ENCODE data around the gene ACSM2B.
"Not testable (repeated sequence)": the region's sequence is repeated elsewhere in the genome, so short reads cannot be mapped to it uniquely, and the experiment has no call there.

Gene ACSM2B

GRCh38 chr16:20576145-20576544 is at the start of gene ACSM2B:
ACSM2B (minus strand) TSS chr16:20576367; CDS start chr16:20564845, 11,522 bp downstream.
- H3K4me3 ChIP-seq (ENCODE audit: severe bottlenecking); H3K27ac ChIP-seq (ENCODE audit: poor library complexity, severe bottlenecking); H3K4me1 ChIP-seq (ENCODE audit: insufficient read depth, poor library complexity, severe bottlenecking); ATAC-seq (ENCODE audit: low read depth); H3K27me3 ChIP-seq (ENCODE audit: insufficient read depth, poor library complexity, severe bottlenecking); H3K9me3 ChIP-seq (ENCODE audit: severe bottlenecking); DNase-seq (ENCODE audit: low spot score); H3K36me3 ChIP-seq (ENCODE audit: low read depth): not testable (repeated sequence)

- no peaks in the 10 kb centered on the region for H3K27me3 ChIP-seq (ENCODE audit: insufficient read depth, poor library complexity, severe bottlenecking)
- no peaks in the 10 kb centered on the region for H3K9me3 ChIP-seq (ENCODE audit: severe bottlenecking)
- no peaks in the 10 kb centered on the region for H3K36me3 ChIP-seq (ENCODE audit: low read depth)
- ATAC-seq (ENCODE audit: low read depth) = no peak
- no peak overlapping the region for H3K27ac ChIP-seq (ENCODE audit: poor library complexity, severe bottlenecking)
- no peak for TF ChIP-seq CTCF (IDR thresholded peaks at IDR 0.05; ENCODE audit: poor library complexity, severe bottlenecking)
- no peak overlapping the region for H3K4me3 ChIP-seq (ENCODE audit: severe bottlenecking)
- no peak for DNase-seq (ENCODE audit: low spot score)
- H3K4me1 ChIP-seq (ENCODE audit: insufficient read depth, poor library complexity, severe bottlenecking) = no peaks in the 10 kb centered on the region
These were observed 49.0 kb upstream of the ACSM2B start for GRCh38 chr16:20624882-20625807.

- ATAC-seq (ENCODE audit: low read depth) = no peak
- H3K27me3 ChIP-seq (ENCODE audit: insufficient read depth, poor library complexity, severe bottlenecking) = no peaks in the 10 kb centered on the region
- H3K4me1 ChIP-seq (ENCODE audit: insufficient read depth, poor library complexity, severe bottlenecking) = no peaks in the 10 kb centered on the region
- no peak overlapping the region for H3K27ac ChIP-seq (ENCODE audit: poor library complexity, severe bottlenecking)
- no peak for TF ChIP-seq CTCF (IDR thresholded peaks at IDR 0.05; ENCODE audit: poor library complexity, severe bottlenecking)
- DNase-seq (ENCODE audit: low spot score) = no peak
- H3K36me3 ChIP-seq (ENCODE audit: low read depth) = no peaks in the 10 kb centered on the region
- no peaks in the 10 kb centered on the region for H3K9me3 ChIP-seq (ENCODE audit: severe bottlenecking)
- no peak overlapping the region for H3K4me3 ChIP-seq (ENCODE audit: severe bottlenecking)
These were observed 48.0 kb upstream of the ACSM2B start for GRCh38 chr16:20624205-20624604.

- no peaks in the 10 kb centered on the region for H3K9me3 ChIP-seq (ENCODE audit: severe bottlenecking)
- DNase-seq (ENCODE audit: low spot score) (no peak), ATAC-seq (ENCODE audit: low read depth) (no peak)
- H3K36me3 ChIP-seq (ENCODE audit: low read depth) = no peaks in the 10 kb centered on the region
- no peak for TF ChIP-seq CTCF (IDR thresholded peaks at IDR 0.05; ENCODE audit: poor library complexity, severe bottlenecking)
- no peak overlapping the region for H3K27ac ChIP-seq (ENCODE audit: poor library complexity, severe bottlenecking)
- H3K4me3 ChIP-seq (ENCODE audit: severe bottlenecking) = no peak overlapping the region
- no peaks in the 10 kb centered on the region for H3K4me1 ChIP-seq (ENCODE audit: insufficient read depth, poor library complexity, severe bottlenecking)
- H3K27me3 ChIP-seq (ENCODE audit: insufficient read depth, poor library complexity, severe bottlenecking) = peaks cover 3% of the 10 kb centered on the region
These were observed 46.3 kb upstream of the ACSM2B start for GRCh38 chr16:20622498-20622870.

- H3K36me3 ChIP-seq (ENCODE audit: low read depth) = no peaks in the 10 kb centered on the region
- ATAC-seq (ENCODE audit: low read depth) = no peak
- H3K27me3 ChIP-seq (ENCODE audit: insufficient read depth, poor library complexity, severe bottlenecking) = peaks cover 3% of the 10 kb centered on the region
- no peak for TF ChIP-seq CTCF (IDR thresholded peaks at IDR 0.05; ENCODE audit: poor library complexity, severe bottlenecking)
- H3K9me3 ChIP-seq (ENCODE audit: severe bottlenecking) = no peaks in the 10 kb centered on the region
- H3K27ac ChIP-seq (ENCODE audit: poor library complexity, severe bottlenecking) = no peak overlapping the region
- no peak for DNase-seq (ENCODE audit: low spot score)
- H3K4me1 ChIP-seq (ENCODE audit: insufficient read depth, poor library complexity, severe bottlenecking) = no peaks in the 10 kb centered on the region
- no peak overlapping the region for H3K4me3 ChIP-seq (ENCODE audit: severe bottlenecking)
These were observed 45.2 kb upstream of the ACSM2B start for GRCh38 chr16:20621406-20621805.

Measured in RWPE2 (cell line).